GM21447 (cell line): Measurements from ENCODE around the gene FAM13C.

Experiments used
- ATAC-seq: cut with Tn5 transposase; IDR thresholded peaks from one replicate; pipeline ENCODE4 v1.9.1; 2021; ENCODE audit not compliant: unreplicated experiment

The FAM13C gene

DNA sequence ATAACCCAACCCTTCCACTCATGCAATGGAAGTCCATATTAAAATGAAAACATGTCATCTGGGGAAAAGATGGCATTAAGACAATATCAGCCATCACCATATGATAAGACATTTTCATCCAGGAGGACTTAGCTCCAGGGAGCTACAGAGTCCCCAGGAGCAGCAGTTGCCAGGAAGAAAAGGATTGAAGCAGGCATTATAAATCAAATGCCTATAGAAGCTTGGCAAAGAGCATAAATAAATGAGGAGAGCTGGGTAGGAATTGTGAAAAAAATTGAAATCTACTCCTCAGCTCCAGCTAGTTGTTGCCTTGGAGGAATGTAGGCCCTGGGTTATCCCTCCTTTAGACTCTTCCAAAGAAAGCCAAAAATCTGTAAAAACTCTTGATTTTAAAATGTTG, 42.5 kb downstream of the FAM13C start:
- ATAC-seq, result no peak

DNA sequence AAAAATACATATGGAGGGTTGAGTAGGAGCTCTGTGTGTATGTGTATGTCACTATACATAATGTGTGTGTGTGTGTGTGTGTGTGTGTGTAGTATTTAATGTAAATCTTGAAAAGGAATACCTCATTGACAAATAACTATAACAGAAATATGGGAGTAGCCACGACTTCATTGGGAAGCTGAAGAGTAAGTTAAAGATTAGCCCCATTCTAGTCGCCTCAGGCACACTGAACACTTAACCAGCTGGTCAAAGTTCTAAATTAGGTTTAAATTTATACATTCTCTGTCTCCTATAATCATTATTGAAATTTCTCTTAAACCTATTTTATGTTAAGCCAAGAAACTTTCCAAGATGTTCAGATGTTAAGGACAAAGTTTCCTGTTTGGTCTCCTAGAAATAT, 45.3 kb downstream of the FAM13C start:
- ATAC-seq, result no peak

DNA sequence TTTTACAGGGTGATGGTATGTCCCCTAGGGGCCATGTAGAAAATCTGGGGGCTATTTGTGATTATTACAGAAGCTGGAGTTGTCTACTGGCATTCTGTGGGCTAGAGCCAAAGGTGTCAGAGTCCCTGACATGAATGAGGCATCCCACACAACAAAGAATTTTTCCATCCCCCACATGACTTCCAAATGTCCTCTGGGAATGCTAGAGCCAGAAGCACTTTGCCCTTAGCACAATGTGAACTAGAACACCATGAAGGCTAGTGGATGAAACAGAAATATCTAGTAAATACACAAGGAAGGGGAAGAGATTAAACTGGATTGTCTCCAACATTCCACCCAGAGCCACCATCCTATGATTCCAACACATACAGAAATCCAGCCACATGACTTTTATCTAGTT, 46.9 kb downstream of the FAM13C start:
- no peak for ATAC-seq

DNA sequence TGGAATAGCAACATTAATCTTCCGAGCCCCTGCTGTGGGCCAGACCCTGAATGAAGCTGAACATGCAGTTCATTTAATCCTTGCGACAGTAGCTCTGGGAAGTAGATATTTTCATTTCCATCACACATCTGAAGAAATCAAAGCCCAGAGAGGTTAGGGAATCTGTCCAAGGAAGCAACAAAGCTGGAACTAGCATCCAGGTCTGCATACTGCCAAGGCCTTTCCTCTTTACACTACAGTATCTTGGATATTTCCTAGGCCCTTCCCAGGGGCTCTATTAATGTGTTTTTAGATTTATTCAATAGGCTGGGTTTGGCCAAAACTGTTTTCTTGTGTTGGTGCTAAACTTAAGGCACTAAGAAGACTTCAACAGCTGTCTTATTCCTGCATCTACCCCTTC, 48.1 kb downstream of the FAM13C start:
- no peak for ATAC-seq

DNA sequence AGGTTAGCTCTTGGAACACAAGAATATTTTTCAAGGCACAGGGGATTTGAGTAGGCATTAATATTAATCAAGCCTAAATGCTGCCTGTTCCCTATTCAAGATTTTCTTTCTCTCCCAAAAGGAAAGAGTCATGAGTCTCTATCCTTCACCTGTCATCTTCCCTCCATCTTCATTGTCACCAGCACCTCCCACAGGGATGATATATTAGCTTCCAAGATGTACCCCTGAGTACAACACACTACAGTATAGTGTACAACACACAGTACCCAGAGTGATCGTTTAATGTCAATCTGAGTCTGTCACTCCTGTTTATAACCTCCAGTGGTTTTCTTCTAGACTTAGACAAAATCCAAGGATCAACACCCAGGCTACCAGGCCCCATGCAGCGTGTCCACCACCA, 50.1 kb downstream of the FAM13C start:
- no peak for ATAC-seq

DNA sequence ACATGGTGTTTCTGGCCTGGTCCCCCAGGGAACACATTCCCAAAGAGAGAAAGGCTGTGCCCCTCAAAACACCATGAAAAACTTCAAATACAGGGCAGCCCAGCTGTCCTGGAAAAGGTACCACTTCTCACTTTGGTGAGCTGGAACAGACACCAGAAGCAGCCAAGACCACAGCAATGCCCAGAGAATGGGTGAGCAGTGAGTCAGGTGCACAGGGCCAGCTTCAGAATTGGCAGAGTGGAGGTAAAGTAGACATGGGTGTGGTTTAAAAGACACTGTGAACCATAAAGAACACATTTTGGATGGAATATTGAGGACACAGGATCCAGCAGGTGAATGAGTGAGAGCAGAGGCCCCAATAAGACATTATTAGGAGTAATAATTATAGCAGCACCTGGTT, 51.3 kb downstream of the FAM13C start:
- ATAC-seq, result no peak

DNA sequence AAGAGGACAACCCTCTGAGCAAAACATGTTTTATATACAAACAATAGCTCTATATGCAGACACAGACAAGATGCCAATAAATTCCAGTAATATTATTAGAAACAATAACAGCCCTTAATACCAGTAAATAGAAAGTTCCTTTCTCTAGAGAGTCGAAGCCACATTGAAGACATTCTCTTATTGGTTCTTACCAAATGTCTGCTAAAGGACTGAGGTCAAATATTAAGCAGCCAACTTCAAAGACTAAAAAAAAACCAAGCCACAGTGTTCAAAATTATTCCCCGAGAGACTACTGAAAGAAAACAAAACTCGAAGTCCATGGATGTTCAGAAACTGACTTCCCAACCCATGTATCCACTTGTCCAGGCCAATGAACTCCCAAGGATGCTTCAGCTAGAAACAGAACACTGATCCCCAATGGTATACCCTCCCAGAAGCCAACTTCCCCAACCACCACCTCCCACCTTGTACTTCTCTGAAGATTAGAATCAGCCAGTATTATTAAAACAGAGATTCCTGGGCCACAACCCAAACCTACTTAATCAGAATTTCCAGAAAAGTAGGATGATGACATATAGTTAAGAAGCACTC, 51.9 kb downstream of the FAM13C start:
- no peak for ATAC-seq

DNA sequence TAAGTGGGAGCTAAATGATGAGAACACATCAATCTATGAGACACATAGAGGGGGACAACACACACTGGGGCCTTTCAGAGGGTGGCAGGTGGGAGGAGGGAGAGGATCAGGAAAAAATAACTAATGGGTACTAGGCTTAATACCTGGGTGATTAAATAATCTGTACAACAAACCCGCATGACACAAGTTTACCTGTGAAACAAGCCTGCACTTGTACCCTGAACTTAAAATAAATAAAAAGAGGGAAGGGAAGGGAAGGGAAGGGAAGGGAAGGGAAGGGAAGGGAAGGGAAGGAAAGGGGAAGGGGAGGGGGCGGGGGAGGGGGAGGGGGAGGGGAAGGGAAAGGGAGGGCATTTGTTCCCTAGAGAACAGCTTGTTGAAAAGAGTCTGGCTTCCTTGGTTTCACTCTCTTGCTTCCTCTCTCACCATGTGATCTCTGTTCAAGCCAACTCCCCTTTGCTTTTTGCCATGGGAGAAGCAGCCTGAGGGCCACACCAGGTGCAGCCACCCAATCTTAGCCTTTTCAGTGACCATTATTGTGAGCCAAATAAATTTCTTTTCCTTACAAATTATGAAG, 57.7 kb downstream of the FAM13C start:
- no peak for ATAC-seq

DNA sequence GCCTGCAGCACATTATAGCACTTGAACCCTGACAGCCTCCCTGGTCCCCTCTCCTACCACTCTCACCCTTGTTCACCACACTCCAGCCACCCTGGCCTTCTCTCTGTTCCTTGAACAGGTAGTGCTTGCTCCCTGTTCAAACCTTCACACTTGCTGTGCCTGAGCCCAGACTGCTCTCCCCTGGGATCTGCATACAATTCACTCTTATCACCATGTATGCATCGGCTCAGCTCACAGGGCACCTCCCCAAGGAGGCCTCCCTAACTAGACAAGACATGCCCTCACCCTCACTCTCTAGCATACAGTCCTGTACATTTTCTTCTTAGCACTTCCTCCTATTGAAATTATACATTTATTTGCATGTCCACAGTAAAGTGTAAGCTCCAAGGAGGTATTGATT, 59.3 kb downstream of the FAM13C start:
- no peak for ATAC-seq

DNA sequence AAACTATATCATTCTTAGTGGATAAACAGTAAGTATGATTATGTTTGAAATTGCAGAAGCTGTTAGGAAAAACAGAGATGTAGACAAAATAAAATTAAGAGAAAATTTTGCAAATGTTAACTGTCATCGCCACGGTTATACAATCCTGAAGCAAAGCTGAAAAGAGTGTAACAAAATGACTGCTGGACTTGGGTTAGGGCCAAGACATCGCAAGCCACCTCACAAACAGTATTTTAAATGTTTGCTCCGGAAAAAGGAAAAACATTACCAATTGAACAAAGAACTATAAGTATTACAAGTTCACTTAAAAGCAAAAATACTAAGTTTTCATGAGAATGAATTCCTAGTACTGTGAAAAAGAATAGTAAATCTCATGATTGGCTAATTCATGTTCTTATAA, 60.0 kb downstream of the FAM13C start:
- ATAC-seq, result no peak

DNA sequence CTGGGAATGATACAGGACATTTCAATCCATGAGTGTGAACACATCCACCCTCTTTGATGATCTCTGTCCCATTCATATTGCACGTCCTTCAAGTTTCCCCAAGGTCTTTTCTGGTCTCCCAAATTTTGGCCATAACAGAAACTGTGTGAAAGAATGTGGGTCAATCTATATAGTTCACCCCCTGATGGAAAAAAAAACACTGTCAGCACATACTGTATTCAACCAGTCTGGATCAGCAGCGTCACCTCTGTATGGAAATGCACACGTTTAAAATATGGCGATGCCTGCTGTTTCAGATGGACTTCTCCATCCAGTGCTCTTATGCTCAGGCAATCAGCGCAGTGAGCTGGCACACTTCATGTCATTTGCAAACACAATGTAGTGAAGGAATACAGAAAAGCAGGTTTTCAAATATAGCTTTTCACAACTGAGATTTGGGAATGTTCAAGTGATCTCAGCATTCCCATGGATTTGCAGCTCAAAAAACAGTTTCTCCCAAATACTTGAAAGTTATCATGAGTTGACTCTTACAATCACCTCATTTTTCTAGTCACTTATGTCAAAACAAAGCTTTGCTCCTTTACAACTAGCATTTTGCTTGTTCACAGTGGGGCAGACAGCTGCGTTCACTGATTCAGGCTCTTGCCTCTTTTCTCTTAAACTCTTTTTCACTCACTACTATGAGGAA, 61.1 kb downstream of the FAM13C start:
- no peak for ATAC-seq

DNA sequence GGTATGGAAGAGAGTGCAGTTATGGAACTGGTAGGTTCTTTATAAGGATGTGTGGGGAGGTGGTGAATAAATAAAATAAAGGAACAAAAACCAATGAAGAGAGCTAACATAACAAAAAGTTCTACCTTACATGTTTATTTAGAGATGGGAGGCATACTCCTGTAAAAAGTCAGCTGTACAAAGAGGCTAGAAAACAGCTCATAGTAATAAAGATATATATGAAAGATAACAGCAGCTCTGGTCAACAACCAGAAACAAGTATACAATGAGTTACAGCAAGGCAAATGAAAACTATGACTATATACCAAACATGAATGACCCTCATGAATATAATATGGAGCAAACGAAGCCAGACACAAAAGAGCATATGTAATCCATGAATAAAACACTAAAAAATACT, 62.0 kb downstream of the FAM13C start:
- ATAC-seq, result no peak

DNA sequence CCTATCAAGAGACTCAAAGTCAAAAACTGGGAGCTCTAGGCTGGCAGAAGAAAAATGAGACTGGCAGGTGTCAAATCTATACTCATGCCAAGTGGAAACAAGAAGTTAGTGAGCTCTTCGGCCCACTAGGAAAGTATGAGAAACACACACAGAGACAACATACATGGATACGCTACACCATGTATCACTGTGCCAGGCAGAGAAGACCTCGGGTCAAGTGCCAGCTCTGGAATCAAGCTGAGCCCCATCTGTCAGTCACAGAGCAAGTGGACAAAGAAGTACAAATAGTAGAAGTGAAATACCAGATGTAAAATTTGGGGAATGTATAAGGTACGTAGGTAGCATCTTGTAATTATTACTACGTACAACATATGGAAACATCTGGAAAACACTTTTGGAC, 62.4 kb downstream of the FAM13C start:
- ATAC-seq, result no peak

DNA sequence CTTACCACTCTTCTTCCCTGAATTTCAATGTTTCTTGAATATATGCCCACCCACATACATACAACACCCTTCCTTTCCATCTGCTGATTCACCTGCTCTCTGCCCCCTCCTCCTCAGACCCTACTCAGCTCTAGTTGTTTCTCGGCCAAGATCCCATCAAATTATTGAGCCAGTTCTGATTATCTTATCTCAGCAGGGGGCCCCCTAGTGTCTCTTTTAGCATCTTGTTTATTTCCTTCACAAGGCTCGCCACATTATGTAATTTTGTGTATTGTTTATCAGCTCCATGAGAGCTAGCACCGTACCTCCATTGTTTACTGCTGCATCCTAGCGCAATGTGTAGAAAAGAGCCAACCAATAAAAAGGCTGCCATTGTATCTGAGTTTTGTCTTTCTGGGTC, 71.9 kb downstream of the FAM13C start:
- no peak for ATAC-seq

DNA sequence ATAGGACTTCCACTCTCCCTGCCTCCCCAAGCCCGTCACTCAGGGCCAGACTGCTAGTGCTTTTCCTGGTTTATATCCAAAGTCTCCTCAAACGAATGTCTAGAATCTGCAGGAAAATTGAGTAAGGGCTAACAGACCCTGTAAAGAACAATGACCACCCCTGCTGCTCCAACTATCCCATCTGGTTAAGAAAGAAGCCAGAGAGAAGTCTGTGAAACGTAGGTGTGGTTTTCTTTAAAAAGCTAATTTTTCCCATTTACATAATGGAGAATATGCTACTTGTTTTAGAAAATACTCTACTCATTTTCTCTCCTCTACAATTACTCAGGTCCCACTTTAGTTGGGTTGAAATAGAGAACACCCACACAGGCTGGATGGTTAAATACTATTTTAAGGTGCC, 72.5 kb downstream of the FAM13C start:
- no peak for ATAC-seq

DNA sequence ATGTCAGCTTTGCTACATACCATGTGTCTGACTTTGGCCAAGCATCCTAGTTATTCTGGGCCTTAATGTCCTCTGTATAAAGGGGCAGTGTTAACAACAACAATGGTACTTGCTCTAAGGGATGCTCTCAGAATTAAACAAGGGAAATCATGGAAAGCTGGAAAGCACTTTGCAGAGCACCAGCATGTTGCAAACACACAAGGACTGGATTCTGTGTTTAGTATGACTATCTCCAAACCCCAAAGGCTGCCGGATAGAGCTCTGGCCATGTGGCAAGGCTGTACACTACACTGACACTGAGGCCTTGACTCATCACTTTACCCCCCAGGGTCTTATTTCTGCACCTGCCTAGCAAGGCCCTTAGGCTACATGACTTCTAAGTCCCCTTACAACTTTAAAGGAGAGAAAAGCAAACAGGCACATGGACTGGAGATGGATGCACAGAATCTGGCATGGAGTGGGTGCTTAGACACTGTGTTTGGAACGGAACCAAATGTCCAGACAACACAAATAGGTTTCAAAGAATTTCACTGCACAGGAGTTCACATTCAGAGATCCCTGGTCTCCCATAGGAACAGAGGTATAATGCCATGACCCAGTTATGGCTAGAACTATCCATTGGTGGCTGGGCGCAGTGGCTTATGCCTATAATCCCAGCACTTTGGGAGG, 74.6 kb downstream of the FAM13C start:
- ATAC-seq, result no peak

DNA sequence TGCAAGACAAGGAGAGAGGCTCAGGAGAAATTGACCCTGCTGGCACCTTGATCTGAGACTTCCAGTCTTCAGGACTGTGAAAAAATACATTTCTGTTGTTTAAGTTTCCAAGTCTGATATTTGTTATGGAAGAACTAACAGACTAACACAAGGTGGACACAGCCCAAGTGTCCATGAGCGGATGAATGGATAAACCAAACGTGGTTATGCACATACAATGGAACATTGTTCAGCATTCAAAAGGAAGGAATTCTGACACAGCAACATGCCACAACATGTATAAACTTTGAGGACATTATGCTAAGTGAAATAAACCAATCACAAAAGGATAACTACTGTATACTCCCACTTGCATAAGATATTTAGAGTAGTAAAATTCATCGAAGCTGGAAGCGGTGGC, 76.5 kb downstream of the FAM13C start:
- no peak for ATAC-seq

DNA sequence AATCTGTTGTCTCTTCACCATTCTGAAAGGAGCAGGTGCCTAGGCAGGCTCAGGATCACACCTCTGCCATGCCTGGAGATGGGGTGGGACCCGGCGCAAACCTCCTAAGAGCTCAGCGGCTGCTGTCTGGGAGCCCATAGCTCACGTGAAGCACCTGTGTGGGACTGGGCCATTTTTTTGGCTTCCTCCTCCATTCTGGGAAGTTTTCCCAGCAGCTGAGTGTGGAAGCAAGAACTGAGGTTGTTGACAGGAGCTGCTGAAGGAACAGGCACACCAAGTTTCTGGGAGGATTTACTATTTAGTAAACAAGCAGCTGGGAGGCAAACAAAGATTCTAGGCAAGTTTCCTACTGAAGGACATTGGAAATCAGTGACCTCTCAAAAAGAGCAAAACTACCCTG, 77.3 kb downstream of the FAM13C start:
- ATAC-seq, result no peak

DNA sequence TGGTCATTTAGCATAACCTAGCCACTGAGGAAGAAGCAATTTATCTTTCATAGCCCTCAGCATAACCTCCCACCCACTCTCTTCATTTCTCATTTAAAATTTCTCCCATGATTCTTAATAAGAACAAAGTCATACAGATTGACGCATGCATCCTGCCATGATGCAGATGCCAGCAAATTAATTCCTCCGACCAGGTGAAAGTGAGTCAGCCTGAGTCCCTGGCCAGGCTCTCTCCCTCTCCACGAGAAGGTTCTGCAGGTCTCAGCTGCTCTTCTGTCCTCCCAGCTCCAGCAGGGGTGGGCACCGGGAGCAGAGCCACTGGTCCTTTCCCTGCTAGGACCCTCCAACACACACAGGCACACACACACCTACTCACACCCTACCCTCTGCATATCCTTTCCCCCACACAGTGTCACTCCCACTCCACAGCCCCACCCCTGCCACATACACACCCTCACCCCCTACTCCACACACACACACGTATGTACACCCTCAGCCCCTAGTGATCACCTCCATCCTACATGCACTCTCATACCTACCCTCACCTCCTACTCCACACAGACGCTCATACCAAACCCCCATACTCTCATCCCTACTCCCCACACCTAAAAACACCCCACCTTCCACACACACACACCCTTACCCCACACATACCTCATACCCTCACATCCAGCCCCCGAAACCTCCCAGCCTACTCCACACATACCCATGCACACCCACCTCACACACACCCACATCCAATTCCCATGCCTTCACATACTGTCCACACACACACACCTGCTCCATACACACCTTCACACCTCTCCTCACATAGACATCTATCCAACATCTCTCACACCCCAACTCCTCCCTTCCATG, 78.0 kb downstream of the FAM13C start:
- ATAC-seq, result no peak

DNA sequence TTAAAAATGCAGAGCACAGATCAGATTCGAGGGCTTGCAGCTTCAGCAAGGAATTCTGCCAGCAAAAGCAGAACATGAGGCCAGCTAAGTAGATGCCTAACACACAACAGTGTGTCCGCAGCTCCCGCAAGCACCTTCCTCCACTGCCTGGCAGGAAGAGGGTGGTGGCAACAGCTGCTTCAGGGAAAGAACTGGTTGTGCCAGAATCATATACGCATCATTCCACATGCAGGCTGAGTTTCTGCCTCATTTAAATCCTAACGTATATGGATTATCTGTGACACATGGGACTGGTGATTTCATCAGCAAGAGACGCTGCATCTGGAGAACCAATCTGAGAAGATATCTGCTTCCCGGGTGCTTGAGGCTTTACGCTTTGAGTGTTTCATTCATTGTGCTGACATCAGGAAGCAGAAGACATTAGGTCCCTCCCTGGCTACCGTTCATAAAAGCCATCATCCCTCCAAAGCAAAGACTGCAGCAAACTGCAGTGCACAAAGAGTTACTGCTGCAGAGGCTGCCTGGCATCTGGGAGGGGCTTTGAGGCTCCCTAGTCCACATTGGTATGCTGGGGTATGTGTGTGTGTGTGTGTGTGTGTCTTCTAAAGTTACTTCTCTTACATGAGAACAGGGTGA, 78.8 kb downstream of the FAM13C start:
- no peak for ATAC-seq

DNA sequence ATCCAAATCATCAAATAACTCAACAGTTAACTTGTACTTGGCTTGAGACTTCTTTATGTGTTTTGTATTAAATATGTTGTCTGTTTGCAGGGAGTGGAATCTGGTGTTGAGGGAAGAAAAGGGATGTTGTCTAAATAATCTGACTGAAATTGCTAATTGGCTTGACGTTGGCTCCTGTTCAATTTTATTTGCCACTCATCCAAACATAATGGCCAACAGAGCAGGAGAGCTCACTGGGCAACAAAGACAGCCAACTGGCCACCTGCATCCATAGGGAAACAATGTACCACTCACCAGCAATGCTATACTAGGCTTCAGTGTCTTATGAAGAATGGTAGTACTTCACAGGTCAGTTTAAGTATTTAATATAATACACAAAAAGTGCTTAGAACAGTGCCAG, 80.5 kb downstream of the FAM13C start:
- no peak for ATAC-seq
